Hepatocyte (in vitro differentiated cells): ENCODE measurements around the gene SEMA3G. TPM values are rescaled to one million over a fixed set of nuclear protein-coding genes. Genes with fewer than 3 reads are reported as not detected.

Source experiments
- DNase-seq: peaks from one replicate; pipeline ENCODE4 v3.0.0-alpha.2; 2016; ENCODE audit warnings: low spot score
- H2AFZ ChIP-seq: fragments of 200-600 bp; sonication (generic); 2 replicates; pipeline ENCODE4 v1.6.0; 2016; ENCODE audit warnings: antibody characterized with exemption, mild to moderate bottlenecking
- H3K27ac ChIP-seq: fragments of 200-600 bp; sonication (generic); 2 replicates; pipeline ENCODE4 v1.5.1; 2016; ENCODE audit warnings: mild to moderate bottlenecking
- H3K27me3 ChIP-seq: fragments of 200-600 bp; sonication (generic); 2 replicates; pipeline ENCODE4 v1.6.1; 2016
- H3K36me3 ChIP-seq: fragments of 200-600 bp; sonication (generic); replicated peaks from 2 replicates; pipeline ENCODE4 v1.5.1; 2016; ENCODE audit warnings: low read depth; ENCODE audit not compliant: insufficient read depth
- H3K4me1 ChIP-seq: fragments of 200-600 bp; sonication (generic); 2 replicates; pipeline ENCODE4 v1.5.1; 2016; ENCODE audit warnings: mild to moderate bottlenecking, moderate library complexity; ENCODE audit not compliant: insufficient read depth
- H3K4me2 ChIP-seq: fragments of 200-600 bp; sonication (generic); 2 replicates; pipeline ENCODE4 v1.6.0; 2016
- H3K4me3 ChIP-seq: fragments of 200-600 bp; sonication (generic); 2 replicates; pipeline ENCODE4 v1.5.1; 2016; ENCODE audit warnings: mild to moderate bottlenecking
- H3K79me2 ChIP-seq: fragments of 200-600 bp; sonication (generic); 2 replicates; pipeline ENCODE4 v1.6.0; 2017; ENCODE audit warnings: mild to moderate bottlenecking
- H3K9me2 ChIP-seq: fragments of 200-600 bp; sonication (generic); replicated peaks from 2 replicates; pipeline ENCODE4 v1.6.0; 2017; ENCODE audit warnings: mild to moderate bottlenecking; ENCODE audit not compliant: insufficient read depth
- H3K9me3 ChIP-seq: fragments of 200-600 bp; sonication (generic); 2 replicates; pipeline ENCODE4 v1.5.1; 2016; ENCODE audit warnings: low read depth, mild to moderate bottlenecking
- H4K20me1 ChIP-seq: fragments of 200-600 bp; sonication (generic); 2 replicates; pipeline ENCODE4 v1.6.0; 2016; ENCODE audit warnings: mild to moderate bottlenecking; ENCODE audit not compliant: insufficient read depth, poor library complexity, severe bottlenecking
- CTCF ChIP-seq: fragments of 200-600 bp; sonication (generic); IDR thresholded peaks from 2 replicates; pipeline ENCODE4 v1.5.1; 2016; ENCODE audit warnings: antibody characterized with exemption, mild to moderate bottlenecking; ENCODE audit not compliant: poor library complexity
- EZH2 ChIP-seq: fragments of 200-600 bp; sonication (generic); IDR thresholded peaks from 2 replicates; pipeline ENCODE4 v1.6.1; 2016; ENCODE audit warnings: antibody characterized with exemption, mild to moderate bottlenecking, borderline replicate concordance
- EZH2phosphoT487 ChIP-seq: fragments of 200-600 bp; sonication (generic); IDR thresholded peaks from one replicate; pipeline ENCODE4 v1.6.1; 2018; ENCODE audit warnings: antibody characterized with exemption, mild to moderate bottlenecking, low read depth, moderate library complexity; ENCODE audit not compliant: unreplicated experiment, severe bottlenecking
- WGBS: methylation state at CpG from one replicate; pipeline ENCODE4 v1.1.6; 2016; ENCODE audit warnings: low lambda C conversion rate; ENCODE audit errors: missing lambda C conversion rate; 5-methylcytosine and 5-hydroxymethylcytosine counted together
- polyA plus RNA-seq: library from polyadenylated mRNA; unstranded; fragments of >200 nt; fragmentation: Nextera tagmentation; extraction: Ambion mirVana; gene quantifications from 2 replicates; pipeline ENCODE4 v1.2.1, GENCODE V29; 2016
- total RNA-seq: library from RNA; depleted of rRNA; stranded (reverse); fragments of >200 nt; gene quantifications from 2 replicates; pipeline ENCODE4 v1.2.3, GENCODE V29; 2014

The SEMA3G gene
- total and polyA plus RNA-seq, 2 experiments from 2014 or later, result 0.48 to 3.8 TPM

GRCh38 chr3:52489453-52489852 lies 44.5 kb upstream of the SEMA3G start:
- no peaks in the 10 kb centered on the region for H3K36me3 ChIP-seq
- DNase-seq, result no peak

GRCh38 chr3:52488746-52489145 lies 43.8 kb upstream of the SEMA3G start:
- Histone ChIP-seq H3K36me3 (no peaks in the 10 kb centered on the region), H3K27me3 (no peaks in the 10 kb centered on the region), H4K20me1 (no peaks in the 10 kb centered on the region), H3K79me2 (no peaks in the 10 kb centered on the region), H3K4me2 (no peak overlapping the region), H3K9me3 (no peaks in the 10 kb centered on the region), H3K4me3 (no peak overlapping the region), H3K27ac (no peak overlapping the region), H2AFZ (no peak overlapping the region), H3K9me2 (no peaks in the 10 kb centered on the region), H3K4me1 (peaks cover 11% of the 10 kb centered on the region)
- WGBS, result 94% methylated on average over 3 of the region's 3 CpGs
- DNase-seq, result no peak
- TF ChIP-seq EZH2 (no peak), EZH2phosphoT487 (no peak), CTCF (no peak)

More at GRCh38 chr3:52489453-52489852, 44.5 kb upstream of the SEMA3G start:
- no peaks in the 10 kb centered on the region for H3K27me3 ChIP-seq
- H4K20me1 ChIP-seq, result no peaks in the 10 kb centered on the region
- 96% methylated on average over 16 of the region's 18 CpGs for WGBS
- H3K9me3 ChIP-seq, result no peaks in the 10 kb centered on the region
- peaks cover 4% of the 10 kb centered on the region for H3K4me1 ChIP-seq
- no peak overlapping the region for H3K4me3 ChIP-seq
- no peaks in the 10 kb centered on the region for H3K9me2 ChIP-seq
- H2AFZ ChIP-seq, result no peak overlapping the region
- no peaks in the 10 kb centered on the region for H3K79me2 ChIP-seq
- TF ChIP-seq EZH2phosphoT487, result no peak
- no peak overlapping the region for H3K27ac ChIP-seq
- no peak overlapping the region for H3K4me2 ChIP-seq

- TF ChIP-seq EZH2phosphoT487 (no peak), CTCF (no peak), EZH2 (no peak)
- Histone ChIP-seq H3K4me2 (no peak overlapping the region), H3K9me2 (no peaks in the 10 kb centered on the region), H3K79me2 (no peaks in the 10 kb centered on the region), H2AFZ (no peak overlapping the region), H3K36me3 (no peaks in the 10 kb centered on the region), H3K4me1 (peaks cover 18% of the 10 kb centered on the region), H3K27me3 (no peaks in the 10 kb centered on the region), H3K4me3 (no peak overlapping the region), H3K27ac (no peak overlapping the region), H4K20me1 (no peaks in the 10 kb centered on the region), H3K9me3 (no peaks in the 10 kb centered on the region)
- 96% methylated on average over 54 of the region's 59 CpGs for WGBS
- no peak for DNase-seq
Measured at GRCh38 chr3:52487788-52488691, 43.1 kb upstream of the SEMA3G start.

- no peak for TF ChIP-seq EZH2phosphoT487
- TF ChIP-seq EZH2, result no peak
- no peak for TF ChIP-seq CTCF
- H3K36me3 ChIP-seq, result no peaks in the 10 kb centered on the region
Measured at GRCh38 chr3:52487050-52487787, 42.3 kb upstream of the SEMA3G start.

More at GRCh38 chr3:52487050-52487787, 42.3 kb upstream of the SEMA3G start:
- H3K4me2 ChIP-seq, result no peak overlapping the region
- no peak for DNase-seq
- WGBS, result 98% methylated on average over 28 of the region's 31 CpGs
- H2AFZ ChIP-seq, result no peak overlapping the region
- no peak overlapping the region for H3K4me3 ChIP-seq
- H3K9me3 ChIP-seq, result no peaks in the 10 kb centered on the region
- H3K4me1 ChIP-seq, result peaks cover 20% of the 10 kb centered on the region
- no peak overlapping the region for H3K27ac ChIP-seq
- no peaks in the 10 kb centered on the region for H3K27me3 ChIP-seq
- H4K20me1 ChIP-seq, result no peaks in the 10 kb centered on the region
- H3K9me2 ChIP-seq, result no peaks in the 10 kb centered on the region
- H3K79me2 ChIP-seq, result no peaks in the 10 kb centered on the region
